DOHH2 (cell line): ENCODE results near the gene TFAP2A.

ENCODE experiments used
- CTCF ChIP-seq: fragments of 200-600 bp; sonication (generic); IDR thresholded peaks from one replicate; pipeline ENCODE4 v1.5.1; 2014; ENCODE audit warnings: antibody characterized with exemption, mild to moderate bottlenecking, low read depth, low read length; ENCODE audit not compliant: poor library complexity, severe bottlenecking
- EZH2phosphoT487 ChIP-seq: fragments of 200-600 bp; sonication (generic); IDR thresholded peaks from 2 replicates; pipeline ENCODE4 v1.6.1; 2017; ENCODE audit warnings: borderline replicate concordance, mild to moderate bottlenecking, antibody characterized with exemption, low read length, moderate library complexity, mixed read lengths

- TF ChIP-seq CTCF, result no peak
- TF ChIP-seq EZH2phosphoT487, result no peak
Observed at GRCh38 chr6:10362300-10362699, 52.6 kb downstream of the TFAP2A start.
